IMR-90 (cell line): Measurements from ENCODE around the gene IL24. TPM values are rescaled to one million over a fixed set of nuclear protein-coding genes. Genes with fewer than 3 reads are reported as not detected.
A peak's percentile ranks its signal among the peaks of the same experiment; 100 is the strongest.

Experiments
- ATAC-seq: fragments of 200-7000 bp; cut with Tn5 transposase; 2 replicates; pipeline ENCODE4 v1.9.1; 2020; ENCODE audit warnings: low read depth, mild to moderate bottlenecking, moderate library complexity
- BruUV-seq: library from RNA; stranded (reverse); fragments of 400-500 nt; replicated peaks from 2 replicates; lab custom pipeline; 2021; lab: Mats Ljungman, UMichigan
- CTCF ChIA-PET: fragments of 300-600 bp; formaldehyde crosslinking; extraction: SDS; loops from one replicate; lab custom pipeline; 2021; ENCODE audit warnings: antibody characterized with exemption; lab: Yijun Ruan, JAX
- POLR2A ChIA-PET: fragments of 300-600 bp; sonication (Branson Sonifier 250); formaldehyde crosslinking; loops from one replicate; lab custom pipeline; 2022; ENCODE audit warnings: antibody characterized with exemption; ENCODE audit not compliant: unreplicated experiment; lab: Charles Lee
- DNase-seq: peaks from one replicate; pipeline ENCODE4 v3.0.0; 2013
- H2AFZ ChIP-seq: replicated peaks from 2 replicates; pipeline ENCODE3; 2013; ENCODE audit warnings: low read length, mild to moderate bottlenecking; ENCODE audit not compliant: poor library complexity
- H2AK5ac ChIP-seq: 2 replicates; pipeline ENCODE4 v1.6.1; 2013; ENCODE audit warnings: low read depth, low read length, inconsistent platforms
- H2AK9ac ChIP-seq: replicated peaks from 2 replicates; pipeline ENCODE3; 2013; ENCODE audit warnings: mild to moderate bottlenecking, low read depth, low read length, moderate library complexity; ENCODE audit not compliant: poor library complexity
- H2BK120ac ChIP-seq: 2 replicates; pipeline ENCODE4 v1.6.1; 2013; ENCODE audit warnings: low read depth, low read length, inconsistent platforms
- H2BK15ac ChIP-seq: 3 replicates; pipeline ENCODE4 v1.6.1; 2013; ENCODE audit warnings: low read depth, low read length, inconsistent platforms
- H2BK20ac ChIP-seq: 2 replicates; pipeline ENCODE4 v1.6.1; 2013; ENCODE audit warnings: low read depth, mild to moderate bottlenecking, inconsistent platforms, low read length, moderate library complexity
- H2BK5ac ChIP-seq: 2 replicates; pipeline ENCODE4 v1.6.1; 2013; ENCODE audit warnings: mild to moderate bottlenecking, low read depth, low read length, inconsistent platforms; ENCODE audit not compliant: poor library complexity, severe bottlenecking
- H3K14ac ChIP-seq: replicated peaks from 2 replicates; pipeline ENCODE4 v1.6.1; 2013; ENCODE audit warnings: low read depth, low read length, inconsistent platforms
- H3K18ac ChIP-seq: 2 replicates; pipeline ENCODE4 v1.6.1; 2013; ENCODE audit warnings: low read depth, low read length, control low read depth
- H3K23ac ChIP-seq: 2 replicates; pipeline ENCODE4 v1.6.1; 2013; ENCODE audit warnings: low read depth, low read length, inconsistent platforms
- H3K27ac ChIP-seq: 2 replicates; pipeline ENCODE4 v1.5.1; 2013; ENCODE audit warnings: mild to moderate bottlenecking, control low read depth, low read length; ENCODE audit not compliant: insufficient read depth
- H3K27me3 ChIP-seq: 2 replicates; pipeline ENCODE4 v1.6.1; 2013; ENCODE audit warnings: low read length; ENCODE audit not compliant: control insufficient read depth, insufficient read depth
- H3K36me3 ChIP-seq: 2 replicates; pipeline ENCODE4 v1.6.1; 2013; ENCODE audit warnings: low read length, mixed read lengths; ENCODE audit not compliant: control insufficient read depth, insufficient read depth
- H3K4ac ChIP-seq: 2 replicates; pipeline ENCODE4 v1.6.1; 2013; ENCODE audit warnings: low read depth, low read length, inconsistent platforms
- H3K4me1 ChIP-seq: 2 replicates; pipeline ENCODE4 v1.6.1; 2013; ENCODE audit warnings: low read length, mixed read lengths; ENCODE audit not compliant: control insufficient read depth, insufficient read depth
- H3K4me2 ChIP-seq: 2 replicates; pipeline ENCODE4 v1.6.1; 2013; ENCODE audit warnings: low read depth, mild to moderate bottlenecking, control low read depth, low read length, moderate library complexity
- H3K4me3 ChIP-seq: 2 replicates; pipeline ENCODE4 v1.5.1; 2013; ENCODE audit warnings: low read depth, mild to moderate bottlenecking, control low read depth, low read length, moderate library complexity; ENCODE audit not compliant: insufficient read depth
- H3K56ac ChIP-seq: 2 replicates; pipeline ENCODE4 v1.6.1; 2013; ENCODE audit warnings: low read length, inconsistent platforms; ENCODE audit not compliant: insufficient read depth; ENCODE audit errors: extremely low read depth
- H3K79me1 ChIP-seq, 2 experiments: 2 replicates each; pipeline ENCODE4 v1.6.1; 2013; ENCODE audit warnings: low read length in 2 of 2, inconsistent platforms in 1 of 2, low read depth in 1 of 2
- H3K9ac ChIP-seq: 2 replicates; pipeline ENCODE4 v1.6.1; 2013; ENCODE audit warnings: low read depth, low read length, control low read depth
- H3K9me1 ChIP-seq: 2 replicates; pipeline ENCODE4 v1.6.1; 2013; ENCODE audit warnings: low read length, inconsistent platforms; ENCODE audit not compliant: insufficient read depth
- H3K9me3 ChIP-seq: 2 replicates; pipeline ENCODE4 v1.6.1; 2013; ENCODE audit warnings: low read length; ENCODE audit not compliant: control insufficient read depth, insufficient read depth
- H4K20me1 ChIP-seq: 2 replicates; pipeline ENCODE4 v1.6.1; 2013; ENCODE audit warnings: low read length, inconsistent platforms; ENCODE audit not compliant: insufficient read depth
- H4K5ac ChIP-seq: 2 replicates; pipeline ENCODE4 v1.6.1; 2013; ENCODE audit warnings: mild to moderate bottlenecking, low read depth, low read length, control low read depth
- H4K8ac ChIP-seq, 2 experiments: 2 replicates each; pipeline ENCODE4 v1.6.1; 2013; ENCODE audit warnings: low read depth in 2 of 2, low read length in 2 of 2, control low read depth in 1 of 2, inconsistent platforms in 1 of 2
- H4K91ac ChIP-seq: 2 replicates; pipeline ENCODE4 v1.6.1; 2013; ENCODE audit warnings: low read depth, low read length, inconsistent platforms; ENCODE audit not compliant: insufficient read depth
- BHLHE40 ChIP-seq: fragments of 150-350 bp; IDR thresholded peaks from 2 replicates; pipeline ENCODE4 v1.6.1; 2016; ENCODE audit warnings: mild to moderate bottlenecking, low read depth, low read length
- CHD1 ChIP-seq: IDR thresholded peaks from 2 replicates; pipeline ENCODE4 v1.6.1; 2012; ENCODE audit warnings: low read depth, low read length, improper control_type of control experiment
- CTCF ChIP-seq: conservative IDR thresholded peaks from 2 replicates; pipeline ENCODE4 v1.5.1; 2012; ENCODE audit warnings: mild to moderate bottlenecking, low read depth, low read length, improper control_type of control experiment
- ELK1 ChIP-seq: fragments of 150-350 bp; IDR thresholded peaks from 2 replicates; pipeline ENCODE4 v1.6.1; 2016; ENCODE audit warnings: low read depth, mild to moderate bottlenecking, low read length, moderate library complexity, borderline replicate concordance
- FOS ChIP-seq: fragments of 150-350 bp; IDR thresholded peaks from 2 replicates; pipeline ENCODE4 v1.6.1; 2016; ENCODE audit warnings: low read depth, low read length
- MAFK ChIP-seq: IDR thresholded peaks from 2 replicates; pipeline ENCODE4 v1.6.1; 2012; ENCODE audit warnings: low read depth, low read length, improper control_type of control experiment
- MXI1 ChIP-seq: IDR thresholded peaks from 2 replicates; pipeline ENCODE4 v1.6.1; 2012; ENCODE audit warnings: low read depth, mild to moderate bottlenecking, low read length, moderate library complexity, borderline replicate concordance
- NFE2L2 ChIP-seq: fragments of 150-350 bp; IDR thresholded peaks from 2 replicates; pipeline ENCODE4 v1.6.1; 2016; ENCODE audit warnings: low read depth, mild to moderate bottlenecking, low read length
- POLR2A ChIP-seq: IDR thresholded peaks from 2 replicates; pipeline ENCODE4 v1.6.1; 2012; ENCODE audit warnings: mild to moderate bottlenecking, low read depth, low read length
- RAD21 ChIP-seq: IDR thresholded peaks from 2 replicates; pipeline ENCODE4 v1.6.1; 2012; ENCODE audit warnings: low read length, improper control_type of control experiment
- RCOR1 ChIP-seq: IDR thresholded peaks from 2 replicates; pipeline ENCODE4 v1.6.1; 2012; ENCODE audit warnings: mild to moderate bottlenecking, low read length, improper control_type of control experiment; ENCODE audit not compliant: insufficient replicate concordance
- RFX5 ChIP-seq: IDR thresholded peaks from 2 replicates; pipeline ENCODE4 v1.8.0; 2012; ENCODE audit warnings: low read depth, mild to moderate bottlenecking, low read length, moderate library complexity
- SMC3 ChIP-seq: fragments of 150-350 bp; IDR thresholded peaks from 2 replicates; pipeline ENCODE4 v1.6.1; 2016; ENCODE audit warnings: low read depth, mild to moderate bottlenecking, antibody characterized with exemption, low read length, moderate library complexity
- WGBS, 2 experiments: methylation state at CpG; one replicate each; pipeline versions ENCODE4 v1.1.5 to v1.1.7; 2013; ENCODE audit warnings: missing lambda C conversion rate in 2 of 2; ENCODE audit not compliant: insufficient read length in 1 of 2; ENCODE audit errors: extremely low coverage in 2 of 2; 5-methylcytosine and 5-hydroxymethylcytosine counted together
- dilution Hi-C: fragments of 300-500 bp; cut with HindIII; formaldehyde crosslinking; loops from one replicate; pipeline ENCODE4 v1.14.3; 2018; ENCODE audit warnings: low sequenced_read_pairs; ENCODE audit not compliant: unreplicated experiment
- in situ Hi-C: fragments of 300-500 bp; cut with MboI; formaldehyde crosslinking; loops from 3 replicates; pipeline ENCODE4 v1.14.3; 2019; ENCODE audit warnings: low sequenced_read_pairs, inconsistent platforms, mixed read lengths
- intact Hi-C: fragments of 100-400 bp; cut with micrococcal nuclease; formaldehyde crosslinking; loops from 2 replicates; pipeline ENCODE4 v1.10.0; 2022
- polyA plus RNA-seq, 3 experiments: library from polyadenylated mRNA; depleted of rRNA; stranded (reverse); fragments of >200 nt; gene quantifications; 2 replicates each; pipeline ENCODE4 v1.2.3, GENCODE V29; 2012; ENCODE audit warnings: low replicate concordance in 1 of 3
- total RNA-seq: library from RNA; depleted of rRNA; stranded (reverse); fragments of >200 nt; gene quantifications from 2 replicates; pipeline ENCODE4 v1.2.3, GENCODE V29; 2012
- TF ChIP-seq, protein P1 (sequence below): fragments of 150-350 bp; IDR thresholded peaks from 2 replicates; pipeline ENCODE4 v1.6.1; 2017; ENCODE audit warnings: mild to moderate bottlenecking, antibody characterized with exemption, low read length, low read depth

The IL24 gene
- total and polyA plus RNA-seq, 2 of the 4 experiments (the other 2 are of a cell fraction): 0.12 to 0.18 TPM

- intact Hi-C loops: no loop called here
- peak overlapping the region; percentile 17; the same call in 1 of the 2 replicates for H3K56ac ChIP-seq
- WGBS, 2 experiments: 11% methylated on average over 8 of the region's 69 CpGs; no CpG with 5 or more reads in 1 of the 2 experiments
- CTCF ChIA-PET: interaction anchor here (0.7 to 2.3 kb wide), 9 partner anchors 17 to 182 kb away, joined by 3 to 12 read pairs (median 3); no protein-coding TSS in a partner anchor
- no peak overlapping the region; the same call in 1 of the 2 replicates for H3K27ac ChIP-seq
- no TSS peak for BruUV-seq
- no peak overlapping the region for H4K91ac ChIP-seq
- peaks cover 9% of the 10 kb centered on the region for H3K4me1 ChIP-seq
- dilution Hi-C loops: no loop called here
- DNase-seq (no peak), ATAC-seq (peak; percentile 15)
- H3K9me3 ChIP-seq: no peaks in the 10 kb centered on the region
- H3K9ac ChIP-seq: peak overlapping the region; percentile 24; the same call in 1 of the 2 replicates
- H2BK20ac ChIP-seq: peak overlapping the region; percentile 66
- peak overlapping the region; percentile 79; the same call in 2 of the 3 replicates for H2BK15ac ChIP-seq
- H3K9me1 ChIP-seq: peaks cover 17% of the 10 kb centered on the region
- no peak for TF ChIP-seq BHLHE40
- TF ChIP-seq MAFK: no peak
- TF ChIP-seq CHD1: no peak
- no peak for TF ChIP-seq RFX5
- no peak for TF ChIP-seq NFE2L2
- no peak for TF ChIP-seq ELK1
- TF ChIP-seq MXI1: no peak
- TF ChIP-seq FOS: no peak
- TF ChIP-seq RCOR1: no peak
- TF ChIP-seq RAD21: no peak
- no peak for TF ChIP-seq SMC3
- TF ChIP-seq, protein P1, sequence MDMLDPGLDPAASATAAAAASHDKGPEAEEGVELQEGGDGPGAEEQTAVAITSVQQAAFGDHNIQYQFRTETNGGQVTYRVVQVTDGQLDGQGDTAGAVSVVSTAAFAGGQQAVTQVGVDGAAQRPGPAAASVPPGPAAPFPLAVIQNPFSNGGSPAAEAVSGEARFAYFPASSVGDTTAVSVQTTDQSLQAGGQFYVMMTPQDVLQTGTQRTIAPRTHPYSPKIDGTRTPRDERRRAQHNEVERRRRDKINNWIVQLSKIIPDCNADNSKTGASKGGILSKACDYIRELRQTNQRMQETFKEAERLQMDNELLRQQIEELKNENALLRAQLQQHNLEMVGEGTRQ: no peak
- no peak for TF ChIP-seq POLR2A
- no peak for TF ChIP-seq CTCF
- peak overlapping the region; percentile 59 for H2AK5ac ChIP-seq
- POLR2A ChIA-PET: interaction anchor here (0.7 kb wide), 1 partner anchor 94 kb away, joined by 3 read pairs; no protein-coding TSS in a partner anchor
- no peaks in the 10 kb centered on the region for H4K20me1 ChIP-seq
- H3K18ac ChIP-seq: 0 out of 2 replicates have a peak overlapping the region, but pooled peaks have one; percentile 24
- peaks cover 15% of the 10 kb centered on the region for H3K27me3 ChIP-seq
- in situ Hi-C loops: no loop called here
- no peak overlapping the region for H2BK5ac ChIP-seq
- peak overlapping the region; percentile 88 for H2BK120ac ChIP-seq
- H3K23ac ChIP-seq: peak overlapping the region; percentile 94
- H3K79me1 ChIP-seq: peaks cover 0 to 11% of the 10 kb centered on the region in 2 experiments; a peak in 2 of 4 replicates
- H3K36me3 ChIP-seq: no peaks in the 10 kb centered on the region
- H3K4ac ChIP-seq: peak overlapping the region; percentile 77
- peak overlapping the region in 1 of 2 experiments; percentile 76; a peak in 1 of 4 replicates for H4K8ac ChIP-seq
- peak overlapping the region; percentile 47 for H4K5ac ChIP-seq
- peak overlapping the region; percentile 86 for H3K4me2 ChIP-seq
- peak overlapping the region; percentile 86 for H2AK9ac ChIP-seq
- H3K14ac ChIP-seq: peak overlapping the region; percentile 84
- peak overlapping the region; percentile 92 for H2AFZ ChIP-seq
- H3K4me3 ChIP-seq: peak overlapping the region; percentile 47
Observed at GRCh38 chr1:206909161-206909882, 12.1 kb downstream of the IL24 start.
